ENCODE data around the gene KISS1R. TPM values are rescaled to one million over a fixed set of nuclear protein-coding genes. Genes with fewer than 3 reads are reported as not detected.

KISS1R gene
- total RNA-seq, 1 donor from 2014 or later: not detected

DNA sequence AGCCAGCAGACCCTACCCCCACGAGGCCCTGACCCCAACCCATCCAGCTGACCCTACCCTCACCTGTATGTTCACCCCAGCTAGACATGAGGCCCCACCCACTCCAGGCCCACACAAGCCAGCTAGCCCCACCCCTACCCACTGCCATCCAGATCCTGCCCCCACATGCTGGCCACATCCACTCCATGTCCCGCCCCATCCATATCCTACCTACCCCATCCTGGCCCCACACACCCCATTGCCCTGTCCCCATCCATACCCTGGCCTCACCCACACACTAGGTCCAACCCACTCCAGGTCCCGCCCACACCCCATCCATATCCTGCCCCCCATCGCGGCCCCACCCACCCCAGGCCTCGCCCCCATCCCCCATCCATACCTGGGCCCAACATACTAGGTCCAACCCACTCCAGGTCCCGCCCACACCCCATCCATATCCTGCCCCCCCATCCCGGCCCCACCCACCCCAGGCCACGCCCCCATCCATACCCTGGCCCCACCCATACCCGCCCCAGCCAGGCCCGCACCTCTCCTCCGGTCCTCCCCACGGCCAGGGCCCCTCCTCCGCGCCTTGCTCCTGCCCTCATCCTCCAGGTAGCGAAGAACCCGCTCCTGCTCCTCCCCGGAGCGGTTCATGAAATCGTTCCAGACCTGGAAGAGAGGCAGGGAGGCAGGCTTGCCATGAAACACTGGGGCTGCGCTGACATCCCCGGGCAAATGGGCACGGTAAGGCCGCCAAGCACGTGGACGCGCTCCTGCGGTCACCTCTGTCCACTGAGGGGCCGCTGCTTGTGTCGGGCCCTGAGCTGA is 16.6 kb upstream of the KISS1R start:
- ATAC-seq: peak; percentile 49

DNA sequence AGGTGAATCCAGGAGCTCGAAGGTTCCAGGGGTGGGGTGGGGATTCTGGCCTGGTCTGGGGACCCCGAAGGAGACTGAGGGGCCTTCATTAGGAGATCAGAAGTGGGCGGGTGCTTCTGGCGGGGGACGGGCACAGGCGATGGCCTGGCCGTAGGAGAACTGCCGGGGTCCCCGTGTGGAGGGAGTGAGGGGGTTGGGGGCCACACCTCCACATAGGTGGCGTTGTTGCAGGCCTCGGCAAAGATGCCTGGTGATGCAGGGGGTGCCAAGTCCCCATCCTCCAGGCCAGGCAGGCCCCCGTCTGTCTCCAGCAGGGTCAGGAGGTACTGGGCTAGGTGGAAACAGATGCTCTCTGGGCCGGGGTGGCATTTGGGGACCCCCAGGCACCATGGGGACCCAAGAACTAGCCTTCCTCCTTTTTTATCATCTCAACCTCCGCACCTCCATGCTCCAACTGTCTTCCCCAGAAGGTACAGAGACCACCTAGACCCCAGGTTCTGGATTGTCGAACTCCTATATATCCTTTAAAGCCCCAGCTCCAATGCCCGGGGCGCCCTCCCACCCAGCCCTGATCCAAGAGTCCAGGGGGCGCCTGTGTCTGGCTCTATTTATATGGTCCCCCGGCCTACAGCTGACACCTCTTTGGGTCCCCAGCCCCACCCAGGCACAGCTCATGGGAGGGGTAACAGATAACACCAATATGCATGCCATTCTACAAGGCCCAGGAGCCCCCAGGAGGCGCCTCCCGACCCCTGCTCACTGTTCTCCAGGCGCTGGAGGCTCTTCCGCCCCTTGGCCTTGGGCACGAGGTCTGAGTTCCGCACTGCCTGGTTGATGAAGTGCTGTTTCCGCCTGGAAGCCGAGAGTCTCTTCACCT is 15.7 kb upstream of the KISS1R start:
- ATAC-seq: no peak

- ATAC-seq: no peak
Measured at GRCh38 chr19:902093-902370, 15.1 kb upstream of the KISS1R start.

DNA sequence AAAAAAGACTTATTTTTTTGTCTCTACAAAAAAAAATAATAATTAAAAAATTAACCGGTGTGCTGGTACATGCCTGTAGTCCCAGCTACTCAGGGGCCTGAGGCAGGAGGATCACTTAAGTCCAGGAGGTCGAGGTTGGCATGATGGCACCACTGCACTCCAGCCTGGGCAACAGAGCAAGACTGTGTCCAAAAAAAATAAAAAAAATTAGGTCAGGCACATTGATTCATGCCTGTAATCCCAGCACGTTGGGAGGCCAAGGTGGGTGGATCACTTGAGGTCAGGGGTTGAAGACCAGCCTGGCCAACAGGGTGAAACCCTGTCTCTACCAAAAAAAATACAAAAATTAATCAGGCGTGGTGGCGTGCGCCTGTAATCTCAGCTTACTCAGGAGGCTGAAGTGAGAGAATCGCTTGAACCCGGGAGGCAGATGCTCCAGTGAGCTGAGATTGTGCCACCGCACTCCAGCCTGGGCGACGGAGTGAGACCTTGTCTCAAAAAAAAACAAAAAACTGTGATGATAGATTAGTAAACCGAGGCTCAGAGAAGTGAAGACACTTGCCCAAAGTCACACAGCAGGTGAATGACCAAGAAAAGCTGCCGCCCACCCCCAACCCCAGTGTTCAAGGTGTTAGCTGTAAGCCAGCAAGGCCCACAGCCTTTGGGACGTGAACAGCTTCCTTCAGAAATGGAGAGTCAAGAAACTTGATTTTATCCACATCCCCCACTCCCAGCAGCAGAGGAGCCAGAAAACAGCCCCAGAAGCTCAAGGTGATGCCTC is 14.5 kb upstream of the KISS1R start:
- ATAC-seq: no peak

- no peak for ATAC-seq
Measured at GRCh38 chr19:903266-903797, 13.8 kb upstream of the KISS1R start.

GRCh38 chr19:904545-904944 is 12.6 kb upstream of the KISS1R start:
- no peak for ATAC-seq

- no peak for ATAC-seq
Measured at GRCh38 chr19:906480-906879, 10.7 kb upstream of the KISS1R start.

DNA sequence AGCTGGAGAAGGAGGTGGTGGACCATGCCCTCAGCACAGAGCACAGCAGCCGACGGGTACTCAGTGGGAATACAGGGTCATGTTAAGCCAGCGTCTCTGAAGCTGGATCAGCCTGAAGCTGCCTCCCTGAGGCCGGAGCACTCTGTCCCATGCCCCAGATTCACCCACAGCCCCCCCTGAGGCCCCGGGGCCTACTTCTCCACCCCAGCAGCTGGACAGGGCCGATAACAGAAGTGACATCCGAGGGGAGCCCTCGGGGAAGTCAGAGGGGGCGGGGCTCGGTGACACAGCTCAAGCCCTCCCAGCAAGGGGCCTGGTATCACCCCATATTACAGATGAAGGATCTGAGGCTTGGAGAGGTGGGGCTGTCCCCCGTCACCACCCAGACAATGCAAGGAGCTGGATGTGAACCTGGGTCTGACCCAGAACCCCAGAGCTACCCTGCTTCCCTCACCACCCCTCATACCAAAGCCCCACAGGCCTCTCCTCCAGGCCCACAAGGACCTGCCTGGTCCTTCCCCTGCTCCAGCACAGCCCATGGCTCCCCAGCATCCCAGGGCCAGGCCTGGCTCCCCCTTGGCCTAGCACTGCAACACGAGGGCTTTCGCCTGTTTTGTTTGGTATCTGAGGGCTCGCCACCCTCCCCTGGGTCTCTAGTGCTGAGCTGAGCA is 9.8 kb upstream of the KISS1R start:
- no peak for ATAC-seq

DNA sequence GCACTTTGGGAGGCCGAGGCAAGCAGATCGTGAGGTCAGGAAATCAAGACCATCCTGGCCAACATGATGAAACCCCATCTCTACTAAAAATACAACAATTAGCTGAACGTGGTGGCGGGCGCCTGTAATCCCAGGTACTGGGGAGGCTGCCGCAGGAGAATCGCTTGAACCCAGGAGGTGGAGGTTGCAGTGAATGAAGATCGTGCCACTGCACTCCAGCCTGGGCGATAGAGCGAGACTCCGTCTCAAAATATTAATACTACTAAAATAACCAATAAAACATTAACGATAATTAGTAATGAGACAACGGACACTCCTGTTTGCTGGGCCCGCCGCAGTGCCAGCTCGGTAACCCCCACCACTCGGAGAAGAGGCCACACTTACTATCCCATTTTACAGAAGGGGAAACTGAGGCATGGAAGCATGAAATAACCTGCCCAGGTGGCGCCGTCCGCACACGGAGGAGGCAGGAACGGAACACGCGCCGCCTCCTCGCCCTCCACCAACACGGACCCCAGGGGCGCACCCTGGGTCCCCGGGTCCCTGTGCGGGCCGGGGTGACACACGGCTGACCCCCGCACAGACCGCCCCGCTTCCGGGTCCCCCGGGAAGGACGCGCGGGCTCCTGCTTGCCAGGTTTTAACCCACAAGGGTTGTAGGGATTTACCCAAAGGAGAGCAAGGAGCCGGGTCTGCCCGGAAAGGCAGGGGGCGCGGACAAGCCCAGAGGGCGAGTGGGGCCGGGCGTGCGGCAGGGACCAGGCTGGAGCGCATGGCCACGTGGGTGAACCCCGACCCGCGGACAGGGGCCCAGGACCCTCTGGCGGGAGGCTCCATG is 5.7 kb upstream of the KISS1R start:
- no peak for ATAC-seq

- peak; percentile 4 for ATAC-seq
Measured at GRCh38 chr19:912181-913079, 4.7 kb upstream of the KISS1R start.

- peak; percentile 54 for ATAC-seq
Measured at GRCh38 chr19:913080-913748, 3.9 kb upstream of the KISS1R start, which contains the start of gene R3HDM4. Gene R3HDM4 (minus strand): TSS chr19:913219. CDS start chr19:913157, 62 bp downstream.

DNA sequence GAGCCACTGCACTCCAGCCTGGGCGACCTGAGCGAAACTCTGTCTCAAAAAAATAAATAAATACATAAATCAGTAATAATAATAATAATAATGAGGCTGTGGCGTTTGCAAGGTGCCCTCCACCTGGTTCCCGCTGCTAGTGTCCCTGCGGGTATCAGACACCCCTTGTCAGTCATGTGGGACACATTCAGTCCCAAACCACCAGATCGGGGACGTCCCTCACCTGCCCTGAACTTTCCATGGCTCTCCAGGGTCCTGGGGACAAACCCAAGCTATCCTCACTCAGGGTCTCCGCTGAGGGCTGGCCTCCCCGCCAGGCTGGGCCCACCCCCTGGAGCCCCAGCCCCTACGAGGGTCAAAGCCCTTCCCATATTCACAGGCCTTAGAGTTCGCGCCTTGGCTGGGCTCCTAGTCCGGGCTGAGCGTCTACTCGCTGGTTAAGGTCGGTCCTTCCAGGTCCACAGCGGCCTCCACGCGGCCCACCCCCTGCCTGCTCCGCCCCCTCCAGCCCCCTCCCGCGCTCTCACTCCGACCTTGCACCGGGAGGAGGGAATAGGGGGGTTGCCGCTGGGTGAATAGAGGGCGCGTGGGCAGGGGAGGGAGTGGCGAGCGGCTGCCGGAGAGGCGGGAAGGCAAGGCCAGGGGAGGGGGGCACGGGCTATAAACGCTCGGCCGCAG is 349 bp upstream of the KISS1R start:
- ATAC-seq: no peak

DNA sequence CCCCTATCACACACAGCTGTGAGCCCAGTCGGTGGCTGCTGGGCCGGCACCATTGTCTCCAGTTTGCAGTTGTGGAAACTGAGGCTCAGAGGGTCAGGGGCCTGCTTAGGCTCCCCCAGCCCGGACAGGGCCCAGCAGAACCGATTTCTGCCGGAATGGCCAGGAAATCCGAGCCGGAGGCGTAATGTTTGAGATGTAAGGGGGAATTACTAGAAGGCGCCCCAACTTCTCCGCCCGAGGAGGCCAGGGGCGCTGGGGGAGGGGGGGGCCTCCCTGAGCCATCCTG is 962 bp downstream of the KISS1R start:
- no peak for ATAC-seq

- no peak for ATAC-seq
Measured at GRCh38 chr19:918481-919198, 1.5 kb downstream of the KISS1R start.

- peak; percentile 56 for ATAC-seq
Measured at GRCh38 chr19:919199-920050, 2.3 kb downstream of the KISS1R start.

GRCh38 chr19:920051-920864 is 3.1 kb downstream of the KISS1R start:
- ATAC-seq: peak; percentile 13

All from esophagus mucosa (tissue), 1 donor.